Testis (tissue), 3 donors: ENCODE results near the gene NTMT1. TPM values are rescaled to one million over a fixed set of nuclear protein-coding genes. Genes with fewer than 3 reads are reported as not detected.

Experiments
- DNase-seq: peaks from one replicate; pipeline ENCODE4 v3.0.0-alpha.2; 2019
- H3K27ac ChIP-seq, 2 donors: fragments of 200-600 bp; sonication (generic); one replicate each; pipeline ENCODE4 v1.5.1; 2019
- H3K27me3 ChIP-seq: fragments of 200-600 bp; sonication (generic); one replicate; pipeline ENCODE4 v1.5.1; 2019
- H3K36me3 ChIP-seq: fragments of 200-600 bp; sonication (generic); one replicate; pipeline ENCODE4 v1.5.1; 2017; ENCODE audit warnings: low read depth; ENCODE audit errors: missing control alignments
- H3K4me1 ChIP-seq: fragments of 200-600 bp; sonication (generic); one replicate; pipeline ENCODE4 v1.5.1; 2019
- H3K4me3 ChIP-seq, 2 donors: fragments of 200-600 bp; sonication (generic); one replicate each; pipeline ENCODE4 v1.5.1; 2017 to 2019
- H3K9me3 ChIP-seq: fragments of 200-600 bp; sonication (generic); one replicate; pipeline ENCODE4 v1.5.1; 2017
- POLR2A ChIP-seq: fragments of 450-650 bp; IDR thresholded peaks from one replicate; pipeline ENCODE4 v1.6.1; 2017; ENCODE audit warnings: antibody characterized with exemption, mild to moderate bottlenecking, moderate library complexity
- WGBS, 2 donors: methylation state at CpG; one replicate each; pipeline ENCODE4 v1.1.5; 2018; 5-methylcytosine and 5-hydroxymethylcytosine counted together
- intact Hi-C: fragments of 100-400 bp; cut with DNase I; formaldehyde crosslinking; loops from one replicate; pipeline ENCODE4 v1.15.1; 2023; ENCODE audit warnings: low total_unique reads
- polyA plus RNA-seq: library from polyadenylated mRNA; stranded (reverse); fragments of 350-450 nt; fragmentation: Illumina TruSeq; extraction: RNeasy Lipid Tissue Mini Kit (QIAGEN cat#74804); gene quantifications from one replicate; pipeline ENCODE4 v1.2.3, GENCODE V29; 2014; ENCODE audit warnings: low read depth, low replicate concordance; ENCODE audit not compliant: insufficient read depth
- total RNA-seq, 2 donors: library from RNA; depleted of rRNA; stranded (reverse); fragments of >200 nt; gene quantifications; one replicate each; pipeline ENCODE4 v1.2.3, GENCODE V29; 2016
- TF ChIP-seq, protein P1 (sequence below), 3 experiments: fragments of 450-650 bp in 2 of 3; fragments of 200-600 bp in 1 of 3; sonication (generic) in 1 of 3; IDR thresholded peaks; one replicate each; pipeline ENCODE4 v1.5.1; 2016 to 2019; ENCODE audit warnings: antibody characterized with exemption in 3 of 3, mild to moderate bottlenecking in 2 of 3, moderate library complexity in 1 of 3

Gene NTMT1
- total and polyA plus RNA-seq, 3 donors from 2014 or later, result 71.8 to 189 (median 82.6) TPM

DNA sequence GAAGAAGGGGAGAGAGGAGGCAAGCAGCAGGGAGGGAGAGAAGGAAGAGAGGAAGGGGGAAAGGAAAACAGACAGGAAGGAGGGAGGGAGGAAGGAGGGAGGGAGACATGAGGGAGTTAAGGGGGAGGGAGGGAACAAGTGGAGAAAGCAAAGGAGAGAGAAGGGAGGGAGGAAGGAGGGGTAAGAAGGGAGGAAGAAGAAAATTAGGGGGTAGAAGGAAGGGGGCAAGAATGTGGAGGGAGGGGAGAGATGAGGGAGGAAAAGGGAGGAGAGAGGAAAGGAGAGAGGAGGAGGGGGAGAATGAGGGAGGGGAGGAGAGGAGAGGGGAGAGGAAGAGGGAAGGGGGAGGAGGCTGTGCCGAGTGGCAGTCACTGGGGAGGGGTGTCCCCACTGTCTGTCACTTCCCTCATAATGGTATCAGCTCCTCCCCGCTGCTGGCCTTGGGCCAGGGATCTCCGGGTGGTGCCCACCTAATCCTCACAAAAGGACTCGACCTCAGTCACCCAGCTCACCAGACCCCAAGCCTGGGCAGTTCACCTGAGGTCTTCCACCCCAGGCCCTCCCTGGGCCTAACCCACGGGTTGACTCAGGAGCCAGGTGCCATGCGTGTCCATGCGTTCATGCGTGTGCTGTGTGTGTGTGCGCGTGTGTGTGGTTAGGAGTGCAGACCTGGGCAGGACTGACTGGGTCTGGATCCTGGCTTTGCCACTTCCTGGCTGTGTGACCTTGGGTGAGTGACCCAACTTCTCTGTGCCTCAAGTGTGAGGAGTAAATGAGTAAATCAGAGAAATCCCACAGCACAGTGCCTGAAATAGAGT, 23.2 kb upstream of the NTMT1 start:
- intact Hi-C loops, result loop anchor here (10.0 kb wide), 2 partner anchors 108 to 428 kb away; partner anchors contain the start of gene IER5L
- no peaks in the 10 kb centered on the region for H3K9me3 ChIP-seq
- H3K27ac ChIP-seq, result no peak overlapping the region
- peaks cover 9% of the 10 kb centered on the region for H3K4me1 ChIP-seq
- no peak overlapping the region for H3K4me3 ChIP-seq
- no peaks in the 10 kb centered on the region for H3K27me3 ChIP-seq
- no peak for DNase-seq
- WGBS, 2 donors, result 67 to 71% methylated on average over 6 to 10 of the region's 10 CpGs
- H3K36me3 ChIP-seq, result no peaks in the 10 kb centered on the region
- TF ChIP-seq, protein P1, sequence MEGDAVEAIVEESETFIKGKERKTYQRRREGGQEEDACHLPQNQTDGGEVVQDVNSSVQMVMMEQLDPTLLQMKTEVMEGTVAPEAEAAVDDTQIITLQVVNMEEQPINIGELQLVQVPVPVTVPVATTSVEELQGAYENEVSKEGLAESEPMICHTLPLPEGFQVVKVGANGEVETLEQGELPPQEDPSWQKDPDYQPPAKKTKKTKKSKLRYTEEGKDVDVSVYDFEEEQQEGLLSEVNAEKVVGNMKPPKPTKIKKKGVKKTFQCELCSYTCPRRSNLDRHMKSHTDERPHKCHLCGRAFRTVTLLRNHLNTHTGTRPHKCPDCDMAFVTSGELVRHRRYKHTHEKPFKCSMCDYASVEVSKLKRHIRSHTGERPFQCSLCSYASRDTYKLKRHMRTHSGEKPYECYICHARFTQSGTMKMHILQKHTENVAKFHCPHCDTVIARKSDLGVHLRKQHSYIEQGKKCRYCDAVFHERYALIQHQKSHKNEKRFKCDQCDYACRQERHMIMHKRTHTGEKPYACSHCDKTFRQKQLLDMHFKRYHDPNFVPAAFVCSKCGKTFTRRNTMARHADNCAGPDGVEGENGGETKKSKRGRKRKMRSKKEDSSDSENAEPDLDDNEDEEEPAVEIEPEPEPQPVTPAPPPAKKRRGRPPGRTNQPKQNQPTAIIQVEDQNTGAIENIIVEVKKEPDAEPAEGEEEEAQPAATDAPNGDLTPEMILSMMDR (IDR thresholded peaks at IDR 0.05), result no peak
- TF ChIP-seq POLR2A, result no peak

DNA sequence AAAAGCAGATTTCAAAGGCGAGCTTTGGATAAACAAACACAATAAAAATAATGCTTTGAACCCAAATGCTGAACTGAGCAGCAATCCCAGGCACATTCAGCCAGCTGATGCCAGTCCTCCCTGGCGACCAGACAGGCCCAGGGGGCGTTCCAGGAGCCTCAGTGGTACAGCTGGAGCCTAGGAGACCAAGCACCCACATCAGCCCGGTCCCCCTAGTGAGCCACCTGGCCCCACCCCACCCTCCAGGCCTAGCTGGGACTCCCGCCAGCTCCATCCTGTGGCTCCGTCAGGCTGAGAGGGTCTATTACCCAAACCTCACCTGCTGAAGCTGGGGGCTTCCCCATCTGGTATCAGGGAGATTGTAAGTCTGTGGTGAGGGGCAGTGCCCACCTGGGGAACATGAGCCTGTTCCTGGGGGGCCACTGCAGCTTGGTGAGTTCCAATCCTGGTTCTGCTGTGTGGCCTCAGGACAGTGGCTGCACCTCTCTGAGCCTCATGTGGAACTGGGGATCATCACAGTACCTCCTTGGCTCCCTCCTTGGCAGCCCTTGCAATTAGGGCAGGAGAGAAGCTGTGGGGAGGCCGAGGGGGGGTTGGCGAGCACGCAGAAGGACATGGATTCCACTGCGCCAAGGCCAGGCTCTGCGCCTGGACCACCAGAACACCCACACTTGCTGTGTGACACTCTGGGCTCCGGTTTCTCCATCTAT, 21.8 kb upstream of the NTMT1 start:
- intact Hi-C loops, result loop anchor here (10.0 kb wide), 2 partner anchors 109 to 429 kb away; partner anchors contain the start of gene IER5L
- no peak overlapping the region for H3K4me3 ChIP-seq
- peaks cover 18% of the 10 kb centered on the region for H3K4me1 ChIP-seq

DNA sequence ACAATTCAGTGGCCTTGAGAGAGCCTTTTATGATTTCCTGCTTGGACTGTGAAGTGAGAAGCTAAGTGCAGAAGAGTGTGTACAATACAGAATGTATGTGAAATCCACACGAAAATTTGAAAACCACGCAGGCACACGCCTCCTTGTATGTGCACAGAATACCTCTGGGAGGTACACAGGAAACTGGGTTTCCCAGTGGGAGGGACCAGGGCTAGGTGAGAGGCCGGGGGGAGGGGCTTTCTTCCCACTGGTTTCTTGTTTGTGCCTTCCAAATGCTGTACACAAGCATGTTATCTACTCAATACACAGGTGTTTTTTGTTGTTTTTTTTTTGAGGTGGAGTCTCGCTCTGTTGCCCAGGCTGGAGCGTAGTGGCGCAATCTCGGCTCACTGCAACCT, 21.2 kb upstream of the NTMT1 start:
- H3K27me3 ChIP-seq, result no peaks in the 10 kb centered on the region
- H3K36me3 ChIP-seq, result no peaks in the 10 kb centered on the region
- 71 to 81% methylated on average over 8 of the region's 8 CpGs for WGBS, 2 donors
- no peak for TF ChIP-seq POLR2A
- TF ChIP-seq, protein P1 (IDR thresholded peaks at IDR 0.05), result no peak
- intact Hi-C loops, result loop anchor here (5.0 to 10.0 kb wide), 3 partner anchors 110 to 467 kb away; partner anchors contain the start of gene IER5L
- no peak for DNase-seq
- H3K9me3 ChIP-seq, result no peaks in the 10 kb centered on the region
- no peak overlapping the region for H3K27ac ChIP-seq
- H3K4me1 ChIP-seq, result peaks cover 23% of the 10 kb centered on the region
- H3K4me3 ChIP-seq, result no peak overlapping the region

More for the DNA sequence above, 21.8 kb upstream of the NTMT1 start:
- 72 to 82% methylated on average over 7 to 12 of the region's 12 CpGs for WGBS, 2 donors
- no peaks in the 10 kb centered on the region for H3K36me3 ChIP-seq
- TF ChIP-seq, protein P1 (IDR thresholded peaks at IDR 0.05), result no peak
- no peak for TF ChIP-seq POLR2A
- DNase-seq, result no peak
- H3K9me3 ChIP-seq, result no peaks in the 10 kb centered on the region
- peak overlapping the region in 1 of 2 donors; percentile 31 for H3K27ac ChIP-seq
- no peaks in the 10 kb centered on the region for H3K27me3 ChIP-seq

DNA sequence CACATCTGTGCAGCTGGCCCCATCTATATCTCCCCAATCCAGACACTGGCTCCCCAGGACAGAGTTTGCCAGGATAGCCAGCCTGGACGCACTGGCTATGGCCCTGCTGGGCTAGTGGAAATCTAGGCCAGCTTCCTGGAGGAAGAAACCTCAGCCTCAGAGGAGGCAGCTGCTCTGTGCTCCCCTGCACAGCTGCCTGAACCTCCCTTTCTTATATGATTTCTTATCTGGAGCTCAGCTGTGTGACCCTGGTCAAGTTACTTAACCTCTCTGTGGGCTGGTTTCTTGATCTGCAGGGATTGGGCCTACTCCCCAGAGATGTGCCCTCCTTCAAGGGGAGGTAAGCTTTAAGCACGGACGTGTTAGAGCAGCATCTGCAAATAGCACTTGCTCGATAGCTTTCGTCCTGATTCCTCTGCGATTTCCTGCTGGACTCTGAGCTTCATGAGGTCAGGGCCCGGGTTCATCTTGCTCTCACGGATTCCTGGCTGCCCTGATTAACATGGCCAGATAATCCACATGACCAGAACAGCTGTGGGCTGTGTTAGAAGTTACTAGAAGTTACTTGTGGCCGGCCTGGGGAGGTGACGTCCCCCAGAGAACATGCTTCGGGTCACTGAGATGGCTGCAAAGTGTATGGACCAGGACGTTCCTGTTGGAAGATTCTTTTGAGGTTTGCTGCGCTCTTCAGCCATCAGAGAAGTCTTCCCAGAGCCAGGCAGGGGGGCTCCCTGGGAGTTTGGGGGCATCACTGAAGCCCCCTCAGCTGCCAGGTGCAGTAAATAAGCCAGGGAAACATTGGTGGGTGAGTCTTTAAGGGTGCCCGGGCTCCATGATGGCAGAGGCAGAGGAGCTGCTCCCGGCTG, 19.6 kb upstream of the NTMT1 start:
- Histone ChIP-seq H3K9me3 (no peaks in the 10 kb centered on the region), H3K4me1 (peaks cover 31% of the 10 kb centered on the region), H3K27me3 (no peaks in the 10 kb centered on the region), H3K27ac (peak overlapping the region; percentile 65 to 93), H3K36me3 (no peaks in the 10 kb centered on the region), H3K4me3 (no peak overlapping the region)
- DNase-seq, result no peak
- WGBS, 2 donors, result 49 to 62% methylated on average over 14 to 15 of the region's 15 CpGs
- TF ChIP-seq POLR2A, result no peak
- TF ChIP-seq, protein P1 (IDR thresholded peaks at IDR 0.05), result no peak
- intact Hi-C loops, result loop anchor here (5.0 to 10.0 kb wide), 3 partner anchors 112 to 469 kb away; partner anchors contain the start of gene IER5L
